Glomerular endothelial cell (primary cell): ENCODE results near the gene RNU7-1. TPM values are rescaled to one million over a fixed set of nuclear protein-coding genes. Genes with fewer than 3 reads are reported as not detected.

Source experiments
- DNase-seq: peaks from one replicate; pipeline ENCODE4 v3.0.0-alpha.2; 2011; ENCODE audit warnings: low read depth, low spot score; ENCODE audit errors: extremely low read depth
- total RNA-seq: library from RNA; depleted of rRNA; stranded (reverse); fragments of >200 nt; gene quantifications from 2 replicates; pipeline ENCODE4 v1.2.3, GENCODE V29; 2015

The RNU7-1 gene
- total RNA-seq, 1 donor from 2014 or later, result not detected

- no peak for DNase-seq
Observed at GRCh38 chr12:6987956-6988553, 44.4 kb downstream of the RNU7-1 start.

Other genes with a start within 250 kb of the RNU7-1 start
- not detected in 2 replicates for gene PIANP, start 243.0 kb upstream of the RNU7-1 start, total RNA-seq
- 58.8 and 72.9 TPM in 2 replicates for gene COPS7A, start 219.8 kb upstream of the RNU7-1 start, total RNA-seq
- gene MLF2, start 190.7 kb upstream of the RNU7-1 start, total RNA-seq, result 186 and 229 TPM in 2 replicates
- gene PTMS, start 177.5 kb upstream of the RNU7-1 start, total RNA-seq, result 240 and 281 TPM in 2 replicates
- not detected in 2 replicates for gene LAG3, start 171.3 kb upstream of the RNU7-1 start, total RNA-seq
- gene CD4, start 154.3 kb upstream of the RNU7-1 start, total RNA-seq, result not detected in 2 replicates
- gene GPR162, start 122.0 kb upstream of the RNU7-1 start, total RNA-seq, result 2.0 and 3.7 TPM in 2 replicates
- 53.8 and 87.9 TPM in 2 replicates for gene P3H3, start 115.4 kb upstream of the RNU7-1 start, total RNA-seq
- 0.39 and 2.3 TPM in 2 replicates for gene GNB3, start 102.9 kb upstream of the RNU7-1 start, total RNA-seq
- gene CDCA3, start 92.5 kb upstream of the RNU7-1 start, total RNA-seq, result 6.0 and 14.6 TPM in 2 replicates
- 74.8 and 77.1 TPM in 2 replicates for gene USP5, start 91.7 kb upstream of the RNU7-1 start, total RNA-seq
- 542 and 832 TPM in 2 replicates for gene TPI1, start 76.3 kb upstream of the RNU7-1 start, total RNA-seq
- gene SPSB2, start 70.5 kb upstream of the RNU7-1 start, total RNA-seq, result 5.3 and 5.5 TPM in 2 replicates
- gene LRRC23, start 39.0 kb upstream of the RNU7-1 start, total RNA-seq, result 6.3 and 9.6 TPM in 2 replicates
- gene ENO2, start 29.2 kb upstream of the RNU7-1 start, total RNA-seq, result 18.1 and 18.4 TPM in 2 replicates
- 33.6 and 64.6 TPM in 2 replicates for gene ATN1, start 15.9 kb upstream of the RNU7-1 start, total RNA-seq
- 180 and 194 TPM in 2 replicates for gene C12orf57, start 206 bp downstream of the RNU7-1 start, total RNA-seq
- 0.29 and 8.5 TPM in 2 replicates for gene PTPN6, start 7.5 kb downstream of the RNU7-1 start, total RNA-seq
- gene PHB2, start 26.8 kb downstream of the RNU7-1 start, total RNA-seq, result 240 and 281 TPM in 2 replicates
- 24.3 and 25.3 TPM in 2 replicates for gene EMG1, start 27.1 kb downstream of the RNU7-1 start, total RNA-seq
- 15.4 and 19.4 TPM in 2 replicates for gene LPCAT3, start 74.7 kb downstream of the RNU7-1 start, total RNA-seq
- 0.64 and 0.68 TPM in 2 replicates for gene C1S, start 116.9 kb downstream of the RNU7-1 start, total RNA-seq
- 1.4 and 3.9 TPM in 2 replicates for gene C1R, start 148.6 kb downstream of the RNU7-1 start, total RNA-seq
- gene C1RL, start 165.4 kb downstream of the RNU7-1 start, total RNA-seq, result 21.6 and 21.7 TPM in 2 replicates
- gene RBP5, start 185.1 kb downstream of the RNU7-1 start, total RNA-seq, result 5.5 TPM in 1 of 2 replicates, not detected in the other
- 61.0 and 138 TPM in 2 replicates for gene CLSTN3, start 186.6 kb downstream of the RNU7-1 start, total RNA-seq
- 27.4 and 27.9 TPM in 2 replicates for gene PEX5, start 245.9 kb downstream of the RNU7-1 start, total RNA-seq